Gastrocnemius medialis (tissue), 4 donors: ENCODE measurements around the gene C10orf53. TPM values are rescaled to one million over a fixed set of nuclear protein-coding genes. Genes with fewer than 3 reads are reported as not detected.

ENCODE experiments used
- ATAC-seq, 2 donors: fragments of 150-250 bp; one replicate each; pipeline ENCODE4 v1.9.1; 2016
- DNase-seq, 2 donors: peaks; one replicate each; pipeline ENCODE4 v3.0.0-alpha.2; 2019
- H3K27ac ChIP-seq, 4 donors: fragments of 200-600 bp; sonication (generic); 1 replicate in 1 of 4; 2 replicates in 3 of 4; pipeline ENCODE4 v1.5.1; 2016 to 2018; ENCODE audit warnings: mild to moderate bottlenecking in 2 of 4, moderate library complexity in 1 of 4
- H3K27me3 ChIP-seq, 3 donors: fragments of 200-600 bp; sonication (generic) in 2 of 3; 1 replicate in 1 of 3; 2 replicates in 2 of 3; pipeline versions ENCODE4 v1.5.1 to v1.6.0; 2016 to 2019; ENCODE audit warnings: mild to moderate bottlenecking in 1 of 3, moderate library complexity in 1 of 3
- H3K36me3 ChIP-seq, 2 donors: fragments of 200-600 bp; sonication (generic) in 1 of 2; one replicate each; pipeline ENCODE4 v1.5.1; 2017 to 2018
- H3K4me1 ChIP-seq, 2 donors: fragments of 200-600 bp; sonication (generic) in 1 of 2; one replicate each; pipeline ENCODE4 v1.5.1; 2016 to 2017; ENCODE audit warnings: mild to moderate bottlenecking in 2 of 2
- H3K4me3 ChIP-seq, 4 donors: fragments of 200-600 bp; sonication (generic) in 3 of 4; 1 replicate in 1 of 4; 2 replicates in 3 of 4; pipeline ENCODE4 v1.5.1; 2016 to 2019; ENCODE audit warnings: mild to moderate bottlenecking in 2 of 4
- H3K9me3 ChIP-seq, 3 donors: fragments of 200-600 bp; sonication (generic) in 2 of 3; 1 replicate in 1 of 3; 2 replicates in 2 of 3; pipeline ENCODE4 v1.5.1; 2016 to 2019
- CTCF ChIP-seq, 5 experiments: fragments of 450-650 bp in 3 of 5; fragments of 200-600 bp in 2 of 5; sonication (generic) in 2 of 5; IDR thresholded peaks in 4 of 5; conservative IDR thresholded peaks in 1 of 5; 1 replicate in 4 of 5; 2 replicates in 1 of 5; pipeline ENCODE4 v1.5.1; 2016 to 2019; ENCODE audit warnings: antibody characterized with exemption in 5 of 5, mild to moderate bottlenecking in 3 of 5, moderate library complexity in 3 of 5
- POLR2A ChIP-seq, 2 donors: fragments of 450-650 bp; IDR thresholded peaks; one replicate each; pipeline ENCODE4 v1.6.1; 2017; ENCODE audit warnings: antibody characterized with exemption in 2 of 2, mild to moderate bottlenecking in 2 of 2, moderate library complexity in 2 of 2
- in situ Hi-C, 4 donors: fragments of 200-750 bp; cut with MboI; loops; one replicate each; pipeline versions ENCODE4 v1.15.0 to v1.8.0; 2017; ENCODE audit warnings: low sequenced_read_pairs in 4 of 4
- intact Hi-C: fragments of 100-400 bp; cut with DNase I; formaldehyde crosslinking; loops from one replicate; pipeline ENCODE4 v1.15.1; 2023; ENCODE audit warnings: low total_unique reads
- total RNA-seq, 4 donors: library from RNA; depleted of rRNA; stranded (reverse); fragments of >200 nt; gene quantifications; one replicate each; pipeline versions ENCODE4 v1.1.0 to v1.2.3, GENCODE V29; 2016

C10orf53 gene
- total RNA-seq, 4 donors from 2014 or later, result not detected

GRCh38 chr10:49744091-49744685 lies 64.7 kb downstream of the C10orf53 start:
- TF ChIP-seq CTCF (IDR thresholded peaks at IDR 0.05 in 4 of 5, conservative IDR thresholded peaks at IDR 0.05 in 1 of 5) (no peak), POLR2A (IDR thresholded peaks at IDR 0.05) (no peak)
- no peaks in the 10 kb centered on the region for H3K9me3 ChIP-seq
- H3K36me3 ChIP-seq, result no peaks in the 10 kb centered on the region
- DNase-seq, result no peak
- in situ Hi-C loops, result no loop called here
- H3K27ac ChIP-seq, result no peak overlapping the region
- no peaks in the 10 kb centered on the region for H3K4me1 ChIP-seq
- H3K4me3 ChIP-seq, result no peak overlapping the region
- no peak for ATAC-seq
- intact Hi-C loops, result no loop called here
- no peaks in the 10 kb centered on the region for H3K27me3 ChIP-seq

- Histone ChIP-seq H3K4me1 (no peaks in the 10 kb centered on the region), H3K27ac (no peak overlapping the region), H3K4me3 (no peak overlapping the region), H3K36me3 (no peaks in the 10 kb centered on the region), H3K27me3 (no peaks in the 10 kb centered on the region), H3K9me3 (no peaks in the 10 kb centered on the region)
- ATAC-seq, result no peak
- in situ Hi-C loops, result no loop called here
- no peak for DNase-seq
- TF ChIP-seq CTCF (IDR thresholded peaks at IDR 0.05 in 4 of 5, conservative IDR thresholded peaks at IDR 0.05 in 1 of 5) (no peak), POLR2A (IDR thresholded peaks at IDR 0.05) (no peak)
- intact Hi-C loops, result no loop called here
Measured at GRCh38 chr10:49744924-49745605, 65.6 kb downstream of the C10orf53 start.

- ATAC-seq, result no peak
- no peaks in the 10 kb centered on the region for H3K27me3 ChIP-seq
- intact Hi-C loops, result no loop called here
- no peaks in the 10 kb centered on the region for H3K9me3 ChIP-seq
- no peak overlapping the region for H3K4me3 ChIP-seq
- no peaks in the 10 kb centered on the region for H3K4me1 ChIP-seq
- in situ Hi-C loops, result no loop called here
- DNase-seq, result no peak
- H3K36me3 ChIP-seq, result no peaks in the 10 kb centered on the region
- no peak for TF ChIP-seq CTCF (IDR thresholded peaks at IDR 0.05 in 4 of 5, conservative IDR thresholded peaks at IDR 0.05 in 1 of 5)
- TF ChIP-seq POLR2A (IDR thresholded peaks at IDR 0.05), result no peak
- H3K27ac ChIP-seq, result no peak overlapping the region
Measured at GRCh38 chr10:49745756-49746155, 66.3 kb downstream of the C10orf53 start.

GRCh38 chr10:49746626-49747302 lies 67.3 kb downstream of the C10orf53 start:
- in situ Hi-C loops (no loop called here), intact Hi-C loops (no loop called here)
- DNase-seq (no peak), ATAC-seq (no peak)
- Histone ChIP-seq H3K4me1 (no peaks in the 10 kb centered on the region), H3K27me3 (no peaks in the 10 kb centered on the region), H3K4me3 (no peak overlapping the region), H3K27ac (no peak overlapping the region), H3K36me3 (no peaks in the 10 kb centered on the region), H3K9me3 (no peaks in the 10 kb centered on the region)
- TF ChIP-seq POLR2A (IDR thresholded peaks at IDR 0.05) (no peak), CTCF (IDR thresholded peaks at IDR 0.05 in 4 of 5, conservative IDR thresholded peaks at IDR 0.05 in 1 of 5) (no peak)

Other genes with a start within 250 kb of the C10orf53 start
- 10 to 100 TPM in 3 of 4 donors, 1 to 10 TPM in 1; 8.7 to 16.7 (median 10.5) TPM for gene ERCC6, start 140.5 kb upstream of the C10orf53 start, total RNA-seq
- not detected for gene SLC18A3, start 69.3 kb upstream of the C10orf53 start, total RNA-seq
- not detected for gene CHAT, start 65.6 kb upstream of the C10orf53 start, total RNA-seq
- under 1 TPM in 2 of 4 donors, not detected in 2; 0.13 to 0.20 TPM for gene OGDHL, start 82.7 kb downstream of the C10orf53 start, total RNA-seq